Brain pericyte (primary cell): ENCODE results near the gene LHFPL6.

Experiments used
- DNase-seq: peaks from one replicate; pipeline ENCODE4 v3.0.0-alpha.2; 2012; ENCODE audit warnings: low read depth, low spot score

LHFPL6 gene

DNA sequence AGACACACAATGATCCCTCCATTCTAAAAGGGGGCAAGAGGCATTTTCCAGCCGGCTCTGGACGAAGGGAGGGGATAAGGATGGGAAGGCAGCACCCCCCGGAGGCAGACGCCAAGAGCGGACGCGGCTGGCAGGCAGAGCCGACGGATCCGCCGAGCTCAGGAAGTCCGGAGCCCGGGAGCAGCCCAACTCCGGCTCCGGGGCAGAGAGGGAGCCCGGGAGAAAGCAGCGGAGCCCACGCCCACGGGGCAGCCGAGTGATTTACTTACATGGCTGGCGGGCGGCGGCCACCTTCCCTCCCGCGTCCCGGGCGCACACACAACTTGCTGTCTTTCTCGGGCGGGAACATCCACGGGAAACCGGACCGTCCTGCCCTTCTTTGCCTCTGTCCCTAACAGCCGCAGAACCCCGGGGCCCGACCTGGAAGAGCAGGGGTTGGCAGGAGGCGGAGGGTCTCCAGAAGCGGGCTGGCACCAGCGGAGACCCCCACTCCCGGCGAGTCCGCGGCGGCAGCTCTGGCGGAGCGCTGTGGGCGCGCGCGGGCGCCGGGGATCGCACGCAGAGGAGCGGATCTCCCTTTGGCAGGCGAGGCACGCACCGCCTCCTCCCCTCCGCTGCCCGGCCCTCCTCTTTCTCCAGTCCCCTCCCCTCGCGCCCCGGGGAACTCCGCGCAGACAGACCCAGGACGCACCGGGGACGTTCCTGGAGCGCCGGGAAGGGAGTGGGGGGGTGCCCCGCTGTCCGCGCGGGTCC, at the start of gene LHFPL6:
TSS of gene LHFPL6 (minus strand) at position 580 of the 753 bp plus-strand sequence.
- no peak for DNase-seq

DNA sequence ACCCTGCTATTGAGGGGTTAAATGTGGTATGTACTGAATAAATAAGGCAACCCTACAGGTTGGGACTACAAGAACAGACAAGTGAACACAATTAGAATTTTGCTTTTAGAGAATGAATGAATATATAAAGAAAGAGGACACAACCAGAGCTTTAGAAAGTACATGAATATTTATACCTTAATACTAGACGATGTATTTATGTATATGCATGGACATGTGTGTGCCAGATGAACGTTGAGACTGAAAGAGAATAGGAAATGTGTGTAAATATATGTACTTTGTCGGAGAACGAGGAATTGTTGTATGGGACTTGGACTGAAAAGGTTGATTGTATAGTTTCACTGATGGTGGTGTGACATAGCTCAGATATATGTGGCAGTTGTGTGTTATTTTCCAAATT, 43.1 kb upstream of the LHFPL6 start:
- DNase-seq: no peak

- DNase-seq: no peak
Measured at GRCh38 chr13:39641645-39642044, 38.7 kb upstream of the LHFPL6 start.

- DNase-seq: no peak
Measured at GRCh38 chr13:39637890-39638289, 34.9 kb upstream of the LHFPL6 start.

GRCh38 chr13:39635564-39635963, 32.6 kb upstream of the LHFPL6 start:
- no peak for DNase-seq

DNA sequence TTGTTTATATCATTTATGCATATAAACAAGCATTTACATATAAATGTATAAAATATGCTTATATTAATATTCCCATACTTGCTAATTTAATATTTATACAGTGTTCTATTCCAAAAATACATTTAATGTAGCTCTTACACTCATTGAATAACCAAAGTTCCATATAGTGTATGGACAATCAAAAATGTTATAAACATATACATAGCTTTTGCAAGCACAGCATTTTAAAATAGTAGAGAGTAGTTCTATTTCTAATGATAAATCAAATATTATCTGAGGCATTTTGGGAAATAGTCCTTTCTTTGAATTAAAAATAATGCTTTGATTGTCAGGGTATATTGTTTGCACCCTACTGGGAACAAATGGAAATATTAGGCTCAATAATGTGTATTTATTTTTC, 30.0 kb upstream of the LHFPL6 start:
- DNase-seq: no peak

- DNase-seq: no peak
Measured at GRCh38 chr13:39631307-39631706, 28.3 kb upstream of the LHFPL6 start.

DNA sequence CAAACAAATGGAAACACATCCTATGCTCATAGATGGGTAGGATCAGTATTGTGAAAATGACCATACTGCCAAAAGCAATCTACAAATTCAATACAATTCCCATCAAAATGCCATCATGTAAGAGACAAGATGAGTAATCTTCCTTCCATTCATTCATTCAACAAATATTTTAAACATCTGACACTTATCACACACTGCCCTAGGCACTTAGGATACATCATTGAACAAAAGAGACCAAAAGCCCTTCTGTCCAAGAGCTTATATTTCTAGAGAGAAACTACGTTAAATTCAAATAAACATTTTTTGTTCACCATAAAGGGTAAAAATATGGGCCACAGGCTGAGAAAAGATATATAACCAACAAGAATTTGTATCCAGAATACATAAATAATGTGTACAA, 20.5 kb upstream of the LHFPL6 start:
- no peak for DNase-seq

DNA sequence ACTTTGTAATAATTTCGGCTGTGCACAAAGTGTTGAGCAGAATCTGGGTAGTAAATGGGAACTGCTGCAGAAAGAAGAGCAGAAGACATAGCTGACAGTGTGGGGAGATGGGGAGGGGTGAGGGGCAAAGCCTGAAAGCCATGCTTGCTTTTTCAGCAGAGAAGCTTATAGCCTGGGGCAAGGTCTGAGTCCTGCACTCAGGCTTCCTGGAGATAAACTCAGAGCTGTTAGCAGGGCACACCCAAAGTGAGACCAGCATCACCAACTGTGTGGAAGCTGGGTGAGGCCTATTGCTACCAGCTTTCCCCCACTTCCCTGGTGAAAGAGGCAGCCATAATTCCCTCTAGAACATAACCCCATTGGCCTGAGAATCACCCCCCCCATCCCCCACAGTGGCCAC, 15.6 kb upstream of the LHFPL6 start:
- no peak for DNase-seq

- no peak for DNase-seq
Measured at GRCh38 chr13:39616087-39616694, 13.2 kb upstream of the LHFPL6 start.

DNA sequence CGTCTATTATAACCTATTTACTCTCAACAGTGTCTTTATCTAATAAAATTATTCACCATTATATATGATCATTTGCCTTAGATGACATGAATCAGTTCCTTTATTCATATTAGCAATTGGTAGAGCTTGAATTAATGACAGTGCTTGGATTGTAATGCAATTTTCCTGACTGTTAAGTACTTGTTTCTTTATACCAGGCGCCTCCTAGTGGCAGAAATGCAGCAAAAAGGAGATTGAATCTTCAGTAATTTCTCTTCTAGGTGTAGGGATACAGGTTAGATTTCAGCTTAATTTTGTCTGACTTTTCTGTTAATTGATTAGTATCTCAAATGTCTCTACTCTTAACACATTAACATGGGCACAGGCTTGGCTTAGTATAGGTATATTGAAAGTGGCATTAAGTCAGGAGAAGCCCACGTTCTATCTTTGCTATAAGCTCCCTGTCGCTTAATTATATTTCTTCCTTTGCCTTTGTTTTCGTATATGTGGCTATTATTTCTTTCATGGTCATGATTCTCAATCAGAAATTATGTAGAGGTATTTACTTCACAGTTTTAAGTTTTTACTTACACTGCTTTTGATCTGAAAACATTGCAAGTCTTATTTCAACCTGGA, 9.1 kb upstream of the LHFPL6 start:
- no peak for DNase-seq

- no peak for DNase-seq
Measured at GRCh38 chr13:39607876-39608275, 4.9 kb upstream of the LHFPL6 start.

DNA sequence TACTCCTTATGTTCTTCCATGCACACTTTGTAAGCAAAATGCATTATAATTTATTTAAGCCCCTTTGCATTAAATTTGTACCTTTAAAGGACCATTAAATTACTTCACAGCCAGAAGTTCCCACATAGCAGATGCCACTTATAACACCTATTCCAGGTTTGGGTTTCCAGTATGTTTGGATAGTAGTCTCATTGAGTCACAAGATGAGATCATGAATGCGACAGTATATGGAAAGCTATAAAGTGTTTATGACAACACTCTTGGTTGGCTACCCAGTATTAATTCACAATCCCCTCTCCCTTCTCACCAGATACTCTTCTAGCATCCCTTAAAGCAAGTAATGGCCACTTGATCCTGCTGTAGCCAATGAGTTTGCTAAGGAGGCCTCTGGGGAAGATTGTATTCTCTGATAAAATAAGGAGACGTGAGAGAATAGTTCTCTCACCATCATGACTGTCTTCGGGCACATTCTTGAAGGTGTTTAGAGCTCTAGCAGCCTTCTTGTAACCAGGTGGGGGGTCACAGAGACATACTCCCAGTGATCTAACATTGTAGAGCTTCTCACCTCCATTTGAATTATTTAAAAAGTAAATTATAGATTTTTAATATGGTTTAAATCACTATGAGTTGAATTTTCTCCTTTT, 2.8 kb upstream of the LHFPL6 start:
- DNase-seq: no peak

GRCh38 chr13:39604756-39605155, 1.8 kb upstream of the LHFPL6 start:
- no peak for DNase-seq

DNA sequence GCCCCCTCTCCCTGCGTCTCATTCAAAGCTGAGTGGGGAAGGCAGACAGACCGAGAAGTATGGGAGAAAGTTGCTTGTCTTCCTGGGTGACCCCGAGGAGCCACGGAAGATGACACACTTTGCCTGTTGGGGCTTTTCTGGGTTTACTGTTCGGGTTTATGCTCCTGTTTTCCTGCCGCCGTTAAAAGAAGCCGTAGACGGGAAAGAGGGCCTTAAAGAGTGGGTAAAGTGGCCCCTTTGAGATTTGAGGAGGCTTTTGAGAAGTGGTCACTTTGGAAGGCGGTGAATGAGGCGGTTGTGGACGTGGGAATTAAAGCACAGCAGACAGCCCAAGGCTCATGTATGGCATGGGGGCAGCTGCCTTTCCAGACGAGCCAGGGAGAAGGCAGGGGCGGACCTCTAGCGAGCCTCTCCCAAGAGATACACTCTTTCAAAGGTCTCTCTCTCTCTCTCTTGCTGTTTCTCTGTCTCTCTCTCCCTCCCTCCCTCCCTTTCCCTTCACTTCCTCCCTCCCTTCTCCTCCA, 493 bp upstream of the LHFPL6 start:
- DNase-seq: no peak

GRCh38 chr13:39602277-39602613, 748 bp downstream of the LHFPL6 start:
- no peak for DNase-seq

- DNase-seq: no peak
Measured at GRCh38 chr13:39601636-39602035, 1.4 kb downstream of the LHFPL6 start.

GRCh38 chr13:39600766-39601165, 2.2 kb downstream of the LHFPL6 start:
- no peak for DNase-seq

DNA sequence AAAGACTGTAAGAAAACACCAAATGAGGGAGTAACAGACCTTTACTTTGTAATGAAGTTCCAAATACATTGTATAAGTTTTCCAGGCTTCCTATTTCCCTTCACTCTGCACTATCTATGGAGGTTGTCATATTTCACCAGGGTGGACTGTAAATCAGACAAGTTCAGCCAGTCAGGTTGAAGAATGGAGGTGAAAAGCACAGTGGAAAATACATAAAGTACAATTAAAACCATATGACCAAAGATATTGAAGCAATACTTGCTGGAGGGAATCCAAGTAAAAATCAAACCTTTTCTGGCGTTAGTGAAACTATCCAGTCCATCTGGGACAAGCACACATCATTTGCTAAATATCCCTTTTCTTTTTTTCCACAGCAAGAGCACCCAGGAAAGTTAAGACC, 3.2 kb downstream of the LHFPL6 start:
- DNase-seq: no peak

DNA sequence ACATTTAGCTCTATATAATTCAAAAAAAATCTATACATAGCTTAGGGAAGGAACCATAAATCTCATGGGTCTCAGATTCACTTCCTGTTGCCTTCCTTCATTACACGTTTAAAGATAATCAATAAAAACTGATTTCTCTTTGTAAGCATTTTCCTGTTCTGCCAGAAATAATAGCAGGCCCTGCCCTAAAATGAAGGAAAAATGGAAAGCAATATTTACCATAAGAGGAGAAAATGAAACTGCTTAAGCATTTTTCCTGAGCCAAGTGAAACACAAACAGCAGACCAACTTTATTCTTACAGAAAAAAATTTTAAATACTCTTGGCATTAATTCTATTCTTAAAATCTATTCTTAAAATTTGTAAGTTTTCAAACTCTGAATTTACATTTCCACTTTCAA, 4.0 kb downstream of the LHFPL6 start:
- no peak for DNase-seq

- peak; percentile 89 for DNase-seq
Measured at GRCh38 chr13:39597838-39598237, 5.2 kb downstream of the LHFPL6 start.

DNA sequence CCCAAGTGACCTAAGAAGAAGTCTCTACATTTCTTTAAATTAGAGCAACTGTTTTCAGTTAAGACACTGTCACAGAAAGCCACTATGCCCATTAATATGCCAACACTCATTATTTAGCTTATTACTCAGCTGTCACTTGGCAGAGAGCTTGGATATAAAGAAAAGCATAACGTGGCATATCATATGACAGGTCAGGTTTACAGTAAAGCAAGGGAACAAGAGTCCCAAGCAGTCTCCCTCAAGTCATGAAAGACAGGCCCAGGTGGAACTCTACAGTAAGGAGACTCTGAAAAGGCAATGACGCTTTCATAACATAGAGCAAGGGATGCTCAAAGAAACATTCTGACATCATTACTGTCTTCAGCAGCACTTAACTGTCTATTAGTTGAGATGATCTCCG, 6.3 kb downstream of the LHFPL6 start:
- no peak for DNase-seq

- DNase-seq: no peak
Measured at GRCh38 chr13:39596176-39596575, 6.8 kb downstream of the LHFPL6 start.
